OCI-LY1 (cell line): ENCODE measurements around the gene PSMB5.
A peak's percentile ranks its signal among the peaks of the same experiment; 100 is the strongest.

Source experiments
- H2AFZ ChIP-seq: fragments of 200-600 bp; sonication (generic), shearing (Covaris generic); 2 replicates; pipeline ENCODE4 v1.6.0; 2014; ENCODE audit warnings: antibody characterized with exemption, mild to moderate bottlenecking, low read length
- H3F3A ChIP-seq: fragments of 200-600 bp; sonication (generic), shearing (Covaris generic); 2 replicates; pipeline ENCODE4 v1.6.0; 2014; ENCODE audit warnings: mild to moderate bottlenecking, antibody characterized with exemption, low read length, moderate library complexity; ENCODE audit not compliant: insufficient read depth
- H3K27ac ChIP-seq: fragments of 200-600 bp; sonication (generic); 2 replicates; pipeline ENCODE4 v1.5.1; 2014; ENCODE audit warnings: low read length, mixed run types, mild to moderate bottlenecking, low read depth; ENCODE audit not compliant: poor library complexity, severe bottlenecking
- H3K27me3 ChIP-seq: fragments of 200-600 bp; sonication (generic); 2 replicates; pipeline ENCODE4 v1.6.0; 2014; ENCODE audit warnings: antibody characterized with exemption, mild to moderate bottlenecking, low read length, moderate library complexity; ENCODE audit not compliant: insufficient read depth
- H3K36me3 ChIP-seq: fragments of 200-600 bp; sonication (generic); 2 replicates; pipeline ENCODE4 v1.6.1; 2014; ENCODE audit warnings: mild to moderate bottlenecking, antibody characterized with exemption, low read length, moderate library complexity, mixed read lengths; ENCODE audit not compliant: insufficient read depth
- H3K4me1 ChIP-seq: fragments of 200-600 bp; sonication (generic); 2 replicates; pipeline ENCODE4 v1.5.1; 2014; ENCODE audit warnings: mild to moderate bottlenecking, low read length, moderate library complexity; ENCODE audit not compliant: insufficient read depth, severe bottlenecking
- H3K4me2 ChIP-seq: fragments of 200-600 bp; sonication (generic), shearing (Covaris generic); 2 replicates; pipeline ENCODE4 v1.6.1; 2014; ENCODE audit warnings: low read length
- H3K4me3 ChIP-seq: fragments of 200-600 bp; sonication (generic); 2 replicates; pipeline ENCODE4 v1.5.1; 2014; ENCODE audit warnings: low read length, low read depth, mild to moderate bottlenecking, mixed read lengths; ENCODE audit not compliant: poor library complexity, severe bottlenecking
- H3K79me2 ChIP-seq: fragments of 200-600 bp; shearing (Covaris generic); 2 replicates; pipeline ENCODE4 v1.6.1; 2016; ENCODE audit warnings: mixed run types, low read length, mixed read lengths; ENCODE audit not compliant: insufficient read depth
- H3K9ac ChIP-seq: fragments of 200-600 bp; sonication (generic), shearing (Covaris generic); 2 replicates; pipeline ENCODE4 v1.6.1; 2014; ENCODE audit warnings: mild to moderate bottlenecking, low read length, mixed read lengths
- H3K9me2 ChIP-seq: fragments of 200-600 bp; sonication (generic), shearing (Covaris generic); 2 replicates; pipeline ENCODE4 v1.6.1; 2014; ENCODE audit warnings: low read depth, mild to moderate bottlenecking, low read length, mixed read lengths
- H3K9me3 ChIP-seq: fragments of 200-600 bp; shearing (Covaris generic); 2 replicates; pipeline ENCODE4 v1.6.1; 2014; ENCODE audit warnings: low read length, mixed read lengths
- H4K20me1 ChIP-seq: fragments of 200-600 bp; sonication (generic), shearing (Covaris generic); 2 replicates; pipeline ENCODE4 v1.6.0; 2016; ENCODE audit warnings: mild to moderate bottlenecking, low read length; ENCODE audit not compliant: insufficient read depth
- CTCF ChIP-seq: fragments of 200-600 bp; sonication (generic), shearing (Covaris generic); IDR thresholded peaks from 2 replicates; pipeline ENCODE4 v1.5.1; 2017; ENCODE audit warnings: mild to moderate bottlenecking, antibody characterized with exemption, low read length, moderate library complexity, mixed read lengths
- EZH2 ChIP-seq: fragments of 200-600 bp; sonication (generic), shearing (Covaris generic); IDR thresholded peaks from 2 replicates; pipeline ENCODE4 v1.8.0; 2017; ENCODE audit warnings: borderline replicate concordance, mixed run types, mild to moderate bottlenecking, antibody characterized with exemption, low read length, moderate library complexity, mixed read lengths

Gene PSMB5

GRCh38 chr14:23067847-23068788, 33.4 kb upstream of the PSMB5 start:
- no peaks in the 10 kb centered on the region for H4K20me1 ChIP-seq
- peaks cover 68% of the 10 kb centered on the region for H3K36me3 ChIP-seq
- no peak overlapping the region; the same call in 1 of the 2 replicates for H3K9ac ChIP-seq
- H2AFZ ChIP-seq, result no peak overlapping the region
- H3K27me3 ChIP-seq, result no peaks in the 10 kb centered on the region
- H3K4me3 ChIP-seq, result peak overlapping the region; percentile 9
- H3K4me1 ChIP-seq, result peaks cover 32% of the 10 kb centered on the region
- H3K9me3 ChIP-seq, result no peaks in the 10 kb centered on the region
- H3K9me2 ChIP-seq, result no peaks in the 10 kb centered on the region
- no peaks in the 10 kb centered on the region for H3F3A ChIP-seq
- peaks cover 11% of the 10 kb centered on the region for H3K79me2 ChIP-seq
- H3K27ac ChIP-seq, result no peak overlapping the region
- TF ChIP-seq EZH2 (no peak), CTCF (no peak)
- H3K4me2 ChIP-seq, result peak overlapping the region; percentile 20; the same call in 1 of the 2 replicates

- H3K79me2 ChIP-seq, result peaks cover 11% of the 10 kb centered on the region
Observed at GRCh38 chr14:23066855-23067744, 32.4 kb upstream of the PSMB5 start.

More at GRCh38 chr14:23066855-23067744, 32.4 kb upstream of the PSMB5 start:
- no peak overlapping the region for H3K9ac ChIP-seq
- H3F3A ChIP-seq, result no peaks in the 10 kb centered on the region
- H4K20me1 ChIP-seq, result no peaks in the 10 kb centered on the region
- H3K27ac ChIP-seq, result no peak overlapping the region
- no peaks in the 10 kb centered on the region for H3K9me3 ChIP-seq
- no peak overlapping the region for H3K4me2 ChIP-seq
- no peak overlapping the region for H2AFZ ChIP-seq
- no peak overlapping the region for H3K4me3 ChIP-seq
- H3K36me3 ChIP-seq, result peaks cover 70% of the 10 kb centered on the region
- H3K4me1 ChIP-seq, result peaks cover 32% of the 10 kb centered on the region
- no peak for TF ChIP-seq EZH2
- no peak for TF ChIP-seq CTCF
- H3K27me3 ChIP-seq, result no peaks in the 10 kb centered on the region
- no peaks in the 10 kb centered on the region for H3K9me2 ChIP-seq
